ENCODE results near the gene TMEM184A. TPM values are rescaled to one million over a fixed set of nuclear protein-coding genes. Genes with fewer than 3 reads are reported as not detected.

Gene TMEM184A
- total RNA-seq, 1 donor from 2014 or later: not detected

GRCh38 chr7:1576521-1577253 lies 20.7 kb upstream of the TMEM184A start:
- H3K36me3 ChIP-seq: no peaks in the 10 kb centered on the region
- TF ChIP-seq CTCF (IDR thresholded peaks at IDR 0.05): no peak
- intact Hi-C loops (cut with DNase I): no loop called here
- DNase-seq (ENCODE audit: low spot score in 2 of 2): no peak
- H3K27me3 ChIP-seq: no peaks in the 10 kb centered on the region
- H3K4me1 ChIP-seq: peaks cover 0 to 7% of the 10 kb centered on the region in 2 donors
- H3K4me3 ChIP-seq: no peak overlapping the region
- H3K9me3 ChIP-seq: no peaks in the 10 kb centered on the region
- no peak overlapping the region for H3K27ac ChIP-seq

- peaks cover 2 to 12% of the 10 kb centered on the region in 2 donors for H3K4me1 ChIP-seq
- DNase-seq (ENCODE audit: low spot score in 2 of 2): no peak
- no peak for TF ChIP-seq CTCF (IDR thresholded peaks at IDR 0.05)
- intact Hi-C loops (cut with DNase I): no loop called here
- H3K36me3 ChIP-seq: no peaks in the 10 kb centered on the region
- H3K27me3 ChIP-seq: no peaks in the 10 kb centered on the region
- H3K27ac ChIP-seq: no peak overlapping the region
- H3K4me3 ChIP-seq: no peak overlapping the region
- H3K9me3 ChIP-seq: no peaks in the 10 kb centered on the region
These were observed 19.8 kb upstream of the TMEM184A start for GRCh38 chr7:1575809-1576208.

- H3K27ac ChIP-seq: no peak overlapping the region
- H3K4me3 ChIP-seq: no peak overlapping the region
- intact Hi-C loops (cut with DNase I): loop anchor here (5.0 kb wide), 1 partner anchor 660 kb away; the partner anchor contains the start of gene MAD1L1
These were observed 16.3 kb upstream of the TMEM184A start for GRCh38 chr7:1572111-1572822.

GRCh38 chr7:1569833-1570632 lies 14.0 kb upstream of the TMEM184A start, which contains the start of gene PSMG3:
Gene PSMG3, minus strand, starts transcription at chr7:1570032. Its CDS starts 693 bp downstream, at chr7:1569339.
- H3K4me1 ChIP-seq: peaks cover 8 to 14% of the 10 kb centered on the region in 2 donors
- peak; percentile 46 to 94 for DNase-seq (ENCODE audit: low spot score in 2 of 2)
- H3K9me3 ChIP-seq: no peaks in the 10 kb centered on the region
- H3K27me3 ChIP-seq: no peaks in the 10 kb centered on the region
- intact Hi-C loops (cut with DNase I): loop anchor here (1.0 to 5.0 kb wide), 4 partner anchors 31 to 662 kb away; partner anchors contain the start of genes INTS1 and MAD1L1
- H3K36me3 ChIP-seq: peaks cover 0 to 10% of the 10 kb centered on the region in 2 donors
- H3K4me3 ChIP-seq: peak within 1 kb of the TSS; percentile 83 to 91
- H3K27ac ChIP-seq: peak within 1 kb of the TSS; percentile 86 to 87
- peak; percentile 25 to 42 (median 35) for TF ChIP-seq CTCF (IDR thresholded peaks at IDR 0.05)

More at GRCh38 chr7:1572111-1572822, 16.3 kb upstream of the TMEM184A start:
- no peak for TF ChIP-seq CTCF (IDR thresholded peaks at IDR 0.05)
- peaks cover 0 to 4% of the 10 kb centered on the region in 2 donors for H3K36me3 ChIP-seq
- H3K9me3 ChIP-seq: no peaks in the 10 kb centered on the region
- no peak for DNase-seq (ENCODE audit: low spot score in 2 of 2)
- no peaks in the 10 kb centered on the region for H3K27me3 ChIP-seq
- peaks cover 8 to 14% of the 10 kb centered on the region in 2 donors for H3K4me1 ChIP-seq

- no peak for DNase-seq (ENCODE audit: low spot score in 2 of 2)
- Histone ChIP-seq H3K9me3 (no peaks in the 10 kb centered on the region), H3K27ac (peak overlapping the region; percentile 86 to 87), H3K4me1 (peaks cover 8 to 14% of the 10 kb centered on the region in 2 donors), H3K27me3 (no peaks in the 10 kb centered on the region), H3K4me3 (peak overlapping the region; percentile 83 to 91), H3K36me3 (peaks cover 0 to 10% of the 10 kb centered on the region in 2 donors)
- intact Hi-C loops (cut with DNase I): loop anchor here (1.0 kb wide), 1 partner anchor 65 kb away; the partner anchor contains the start of gene INTS1
- no peak for TF ChIP-seq CTCF (IDR thresholded peaks at IDR 0.05)
These were observed 13.4 kb upstream of the TMEM184A start for GRCh38 chr7:1569440-1569832.
